GM21576 (cell line): ENCODE measurements around the gene FSHR.

ENCODE experiments used
- ATAC-seq: cut with Tn5 transposase; IDR thresholded peaks from one replicate; pipeline ENCODE4 v1.9.1; 2021; ENCODE audit warnings: mild to moderate bottlenecking, moderate library complexity; ENCODE audit not compliant: unreplicated experiment

The FSHR gene

GRCh38 chr2:49154140-49154539 lies at the start of gene FSHR:
FSHR (minus strand) TSS chr2:49154515; CDS start chr2:49154417, 98 bp downstream.
- no peak for ATAC-seq

GRCh38 chr2:49199266-49199665 lies 45.0 kb upstream of the FSHR start:
- no peak for ATAC-seq

GRCh38 chr2:49194701-49195100 lies 40.4 kb upstream of the FSHR start:
- ATAC-seq: no peak

GRCh38 chr2:49192036-49192435 lies 37.7 kb upstream of the FSHR start:
- no peak for ATAC-seq

GRCh38 chr2:49189512-49190225 lies 35.4 kb upstream of the FSHR start:
- no peak for ATAC-seq

GRCh38 chr2:49186050-49186648 lies 31.8 kb upstream of the FSHR start:
- ATAC-seq: no peak

GRCh38 chr2:49178656-49179055 lies 24.3 kb upstream of the FSHR start:
- no peak for ATAC-seq

GRCh38 chr2:49177194-49177593 lies 22.9 kb upstream of the FSHR start:
- no peak for ATAC-seq

GRCh38 chr2:49175831-49176230 lies 21.5 kb upstream of the FSHR start:
- no peak for ATAC-seq

- ATAC-seq: no peak
These were observed 20.4 kb upstream of the FSHR start for GRCh38 chr2:49174750-49175149.

- ATAC-seq: no peak
These were observed 12.8 kb upstream of the FSHR start for GRCh38 chr2:49167131-49167530.

- ATAC-seq: no peak
These were observed 11.3 kb upstream of the FSHR start for GRCh38 chr2:49165662-49166061.

- no peak for ATAC-seq
These were observed 10.4 kb upstream of the FSHR start for GRCh38 chr2:49164729-49165128.

GRCh38 chr2:49162151-49162550 lies 7.8 kb upstream of the FSHR start:
- no peak for ATAC-seq

- no peak for ATAC-seq
These were observed 576 bp upstream of the FSHR start for GRCh38 chr2:49154891-49155290.

- no peak for ATAC-seq
These were observed 1.1 kb downstream of the FSHR start for GRCh38 chr2:49153252-49153651.

GRCh38 chr2:49152824-49153223 lies 1.5 kb downstream of the FSHR start:
- no peak for ATAC-seq

- ATAC-seq: no peak
These were observed 7.9 kb downstream of the FSHR start for GRCh38 chr2:49146401-49146800.

GRCh38 chr2:49131801-49132200 lies 22.5 kb downstream of the FSHR start:
- ATAC-seq: no peak

GRCh38 chr2:49129034-49129433 lies 25.3 kb downstream of the FSHR start:
- ATAC-seq: peak; percentile 43

GRCh38 chr2:49123600-49123999 lies 30.7 kb downstream of the FSHR start:
- ATAC-seq: no peak

- ATAC-seq: no peak
These were observed 32.2 kb downstream of the FSHR start for GRCh38 chr2:49122107-49122506.

GRCh38 chr2:49113046-49113445 lies 41.3 kb downstream of the FSHR start:
- no peak for ATAC-seq
